Cortex of kidney (tissue), 1 donor: Measurements from ENCODE around the gene FHDC1.

Source experiments
- DNase-seq: peaks from one replicate; lab custom pipeline; 2025; lab: John Stamatoyannopoulos, UW

Gene FHDC1

DNA sequence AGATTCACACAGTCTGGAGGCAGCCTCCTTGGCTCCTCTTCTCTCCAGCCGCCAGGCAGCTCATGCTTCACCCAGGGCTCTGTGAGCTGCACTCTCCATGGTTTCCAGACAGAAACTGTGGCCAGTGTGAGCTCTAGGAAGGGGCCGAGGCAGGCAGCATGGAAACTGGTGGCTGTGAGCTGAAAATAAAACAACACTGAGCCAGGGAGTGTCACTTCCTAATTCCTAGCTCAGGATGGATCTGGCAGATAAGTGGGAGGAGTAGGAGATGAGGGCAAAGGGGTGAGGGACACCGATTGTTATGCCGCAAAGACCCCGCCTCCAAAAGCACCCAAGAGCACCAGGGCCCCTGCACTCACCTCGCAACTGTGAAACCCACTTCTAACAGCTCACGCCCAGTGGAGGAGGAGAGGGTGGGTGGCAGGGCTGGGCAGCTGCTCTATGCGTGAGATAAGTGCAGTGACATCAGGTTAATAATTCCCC lies 69.8 kb downstream of the FHDC1 start:
- no peak for DNase-seq

DNA sequence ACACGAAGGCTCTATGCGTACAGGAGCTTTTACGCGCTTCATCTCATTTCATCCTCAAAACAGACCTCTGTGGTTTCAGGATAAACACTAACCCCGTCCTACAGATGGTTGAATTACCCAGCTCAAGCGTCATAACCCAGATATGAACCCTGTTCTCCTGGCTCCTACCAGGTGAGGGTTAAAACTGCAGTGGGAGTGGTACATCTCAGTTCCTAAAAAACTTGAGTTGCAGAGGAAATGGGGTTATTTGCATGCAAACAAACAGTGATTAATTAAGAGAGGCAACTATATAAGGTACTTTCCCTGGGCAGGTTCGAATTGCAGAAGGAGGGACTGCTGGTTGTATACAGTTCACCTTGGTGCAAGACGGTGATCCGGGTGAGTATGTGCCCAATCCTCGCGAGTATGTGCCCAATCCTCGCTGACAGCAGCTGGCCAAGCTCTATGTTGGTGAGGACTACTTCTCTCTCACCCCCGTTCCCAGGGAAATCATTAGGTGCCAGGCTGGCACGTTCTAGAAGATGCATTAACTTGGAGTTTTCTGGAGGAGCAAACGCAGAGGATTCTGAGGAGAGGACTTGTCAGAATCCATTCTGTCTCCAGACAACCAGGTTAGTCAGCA lies 72.6 kb downstream of the FHDC1 start:
- no peak for DNase-seq

DNA sequence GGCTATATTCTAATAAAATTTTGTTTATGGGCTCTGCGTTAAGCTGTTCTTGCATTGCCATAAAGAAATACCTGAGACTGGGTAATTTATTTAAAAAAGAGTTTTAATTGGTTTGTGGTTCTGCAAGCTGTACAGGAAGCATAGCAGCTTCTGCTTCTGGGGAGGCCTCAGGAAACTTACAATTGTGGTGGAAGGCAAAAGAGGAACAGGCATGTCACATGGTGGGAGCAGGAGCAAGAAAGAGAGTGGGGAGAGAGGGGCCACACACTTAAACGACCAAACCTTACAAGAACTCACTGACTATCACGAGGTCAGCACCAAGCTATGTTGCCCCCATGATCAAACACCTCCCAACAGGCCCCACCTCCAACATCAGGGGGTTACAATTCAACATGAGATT lies 74.0 kb downstream of the FHDC1 start:
- DNase-seq, result no peak

DNA sequence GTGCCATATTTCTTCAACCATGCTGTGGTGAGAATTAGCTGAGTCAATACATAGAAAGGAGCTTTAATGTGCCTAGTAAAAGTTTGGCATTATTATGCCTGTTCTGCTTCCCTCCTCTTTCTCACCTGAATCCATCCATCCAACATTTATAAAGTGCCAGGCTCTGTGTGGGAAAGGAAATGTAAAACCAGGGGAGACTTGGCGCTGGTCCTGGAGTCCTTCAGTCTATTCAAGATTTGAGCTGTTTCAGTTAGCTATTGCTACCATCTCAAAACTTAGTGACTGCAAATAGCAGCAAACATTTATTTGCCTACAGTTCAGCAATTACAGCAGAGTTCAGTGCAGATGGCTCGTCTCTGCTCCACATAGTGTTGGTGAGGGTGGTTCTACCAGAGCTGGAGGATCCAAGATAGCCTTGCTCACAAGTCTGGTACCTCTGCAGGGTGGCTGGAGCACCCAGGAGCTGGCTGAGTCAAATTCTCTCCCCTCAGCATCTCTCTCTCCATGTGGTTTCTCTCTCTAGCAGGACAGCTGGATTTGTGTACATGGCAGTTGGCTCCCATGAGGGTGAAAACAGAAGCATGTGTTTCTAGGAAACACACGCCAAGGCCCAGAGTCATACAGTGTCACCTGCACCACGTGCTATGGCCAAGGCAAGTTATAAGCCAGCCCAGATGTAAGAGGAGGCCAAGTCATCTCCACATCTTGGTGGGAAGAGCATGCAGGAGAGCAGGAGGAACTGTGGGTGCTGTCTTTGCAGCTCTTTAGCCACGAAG lies 77.3 kb downstream of the FHDC1 start:
- no peak for DNase-seq

DNA sequence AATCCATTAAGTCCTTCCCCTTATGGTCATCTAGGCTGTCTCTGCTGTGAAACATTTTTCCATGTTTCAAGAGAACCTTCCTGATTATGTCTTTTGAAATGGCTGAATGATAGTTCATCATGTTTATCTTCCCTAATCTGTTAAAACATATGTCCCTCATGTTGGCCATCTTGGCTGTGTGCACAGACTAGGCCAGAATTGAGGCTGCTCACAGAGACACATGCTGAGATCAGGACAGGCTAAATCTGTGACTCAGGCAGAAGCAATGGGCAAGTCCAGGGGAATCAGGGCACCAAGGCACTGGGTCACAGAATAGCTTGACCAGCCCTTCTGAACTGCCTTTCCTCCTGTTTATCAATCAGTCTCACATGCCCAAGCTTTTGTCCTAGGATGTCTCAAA lies 78.3 kb downstream of the FHDC1 start:
- no peak for DNase-seq

DNA sequence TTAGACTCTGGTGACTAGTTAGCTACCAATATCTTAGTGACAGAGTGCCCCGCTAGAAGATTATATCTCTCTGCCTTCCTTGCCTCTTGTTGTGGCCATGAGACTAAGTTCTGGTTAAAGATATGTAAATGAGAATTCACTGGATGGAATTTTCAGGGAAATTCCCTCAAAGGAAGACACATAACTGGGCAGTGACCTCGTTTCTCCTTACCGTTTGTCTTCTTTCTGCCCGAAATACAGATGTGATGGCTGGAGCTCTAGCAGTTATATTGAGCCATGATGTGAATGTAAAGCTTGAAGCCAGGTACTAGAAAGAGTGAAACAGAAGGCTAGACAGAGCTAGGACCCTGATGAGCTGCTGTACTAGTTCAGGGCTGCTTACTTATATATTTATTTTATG lies 80.5 kb downstream of the FHDC1 start:
- no peak for DNase-seq

DNA sequence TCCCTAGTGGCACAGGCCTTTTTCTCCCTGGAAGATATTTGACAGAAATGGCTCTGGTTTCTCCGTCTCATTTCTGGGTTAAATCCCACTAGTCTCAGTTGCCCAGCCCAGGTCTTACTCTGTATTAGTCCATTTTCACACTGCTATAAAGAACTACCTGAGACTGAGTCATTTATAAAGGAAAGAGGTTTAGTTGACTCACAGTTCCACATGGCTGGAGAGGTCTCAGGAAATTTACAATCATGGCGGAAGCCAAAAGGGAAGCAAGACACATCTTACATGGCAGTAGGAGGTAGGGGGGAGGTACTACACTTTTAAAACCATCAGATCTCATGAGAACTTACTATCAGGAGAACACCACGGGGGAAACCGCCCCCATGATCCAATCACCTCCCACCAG lies 81.9 kb downstream of the FHDC1 start:
- no peak for DNase-seq

DNA sequence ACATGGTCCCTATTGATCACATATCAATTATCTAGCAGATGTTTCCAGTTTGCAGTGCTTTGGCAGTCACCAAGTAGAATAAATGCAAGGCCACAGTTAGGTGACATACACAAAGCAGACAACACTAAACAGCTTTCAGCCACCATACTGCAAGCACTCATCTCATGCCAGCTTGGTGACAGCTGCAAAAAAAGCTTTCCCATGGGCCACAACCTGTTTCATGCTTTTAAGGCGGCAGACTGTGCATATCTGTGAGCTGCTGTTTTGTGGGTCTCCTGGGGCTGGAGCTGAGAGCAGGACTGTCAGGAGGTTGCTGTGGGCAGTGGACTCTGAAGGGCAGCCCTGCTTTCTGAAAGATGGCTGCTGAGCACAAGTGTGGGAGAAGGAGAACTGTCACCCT lies 82.6 kb downstream of the FHDC1 start:
- no peak for DNase-seq

DNA sequence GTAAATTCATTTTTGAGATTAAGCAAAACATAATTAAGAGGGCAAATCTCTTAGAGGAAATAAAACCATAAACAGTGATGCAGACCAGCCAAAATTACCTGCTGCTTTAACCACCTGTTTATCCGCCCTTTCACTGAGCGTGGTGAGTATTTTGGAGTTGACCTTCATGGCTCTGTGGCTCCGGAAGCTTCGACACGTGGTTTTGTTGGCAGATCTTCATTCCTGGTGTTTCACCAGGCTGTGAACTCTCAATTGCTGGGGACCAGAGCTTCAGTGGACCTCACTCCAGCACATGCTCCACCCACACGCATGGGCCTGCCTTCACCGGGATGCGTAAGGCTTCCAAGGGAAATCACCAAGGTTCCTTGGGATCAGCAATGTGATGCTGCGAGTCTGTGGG lies 83.8 kb downstream of the FHDC1 start:
- DNase-seq, result no peak

DNA sequence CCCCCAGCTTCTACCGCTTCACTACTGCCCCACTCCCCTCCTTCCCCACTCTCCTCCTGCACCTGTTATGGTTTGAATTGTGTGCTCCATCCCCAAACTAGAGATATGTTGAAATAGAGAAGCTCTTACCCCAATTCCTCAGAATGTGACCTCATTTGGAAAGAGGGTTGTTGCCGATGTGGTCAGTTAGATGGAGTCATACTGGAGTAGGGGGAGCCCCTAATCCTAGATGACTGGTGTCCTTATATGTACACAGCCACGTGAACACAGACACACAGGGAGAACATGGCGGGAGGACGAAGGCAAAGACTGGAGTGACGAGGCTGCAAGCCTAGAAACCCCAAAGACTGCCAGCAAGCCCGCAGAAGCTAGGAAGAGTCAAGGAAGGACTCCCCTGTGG lies 84.3 kb downstream of the FHDC1 start:
- no peak for DNase-seq

DNA sequence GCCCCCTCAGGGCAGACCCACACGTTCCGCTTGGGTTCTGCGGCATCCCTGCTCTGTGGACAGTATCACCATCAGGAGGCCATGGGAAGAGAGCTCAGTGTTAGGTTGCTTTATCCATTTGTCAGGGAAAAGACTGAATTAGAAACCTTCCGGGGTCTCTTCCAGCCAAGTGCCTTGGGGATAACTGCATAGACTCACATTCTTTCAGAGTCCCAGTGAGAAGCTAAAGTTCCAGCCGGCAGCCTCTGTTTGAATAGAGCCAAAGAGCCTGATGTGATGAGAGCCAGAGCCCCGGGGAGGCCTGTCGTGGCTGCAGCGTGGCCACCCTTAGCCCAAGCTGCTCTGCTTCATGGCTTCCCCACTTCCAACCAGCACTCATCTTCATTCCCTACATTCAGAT lies 85.2 kb downstream of the FHDC1 start:
- DNase-seq, result no peak

DNA sequence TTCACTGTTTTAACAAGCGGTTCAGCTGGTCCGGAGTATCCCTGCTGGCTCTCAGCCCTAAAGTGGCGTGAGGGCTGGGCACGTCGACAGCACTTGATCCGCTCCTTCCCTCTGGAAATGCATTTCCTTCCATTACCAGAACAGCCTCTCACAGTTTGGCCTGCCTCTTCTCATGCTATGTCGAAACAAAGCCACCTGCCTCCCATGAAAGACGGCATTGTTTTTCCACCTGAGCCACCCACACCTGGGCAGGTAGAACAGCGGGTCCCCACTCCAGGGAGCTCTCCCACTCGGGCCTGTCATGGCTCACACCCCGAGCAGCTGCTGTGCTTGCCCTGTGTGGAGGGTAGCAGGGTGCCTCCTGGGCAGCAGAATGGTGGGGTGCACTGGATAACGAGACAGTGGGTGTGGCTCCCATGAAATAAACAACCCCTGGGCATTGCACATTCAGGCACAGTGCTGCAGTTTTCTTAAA lies 86.2 kb downstream of the FHDC1 start:
- no peak for DNase-seq

DNA sequence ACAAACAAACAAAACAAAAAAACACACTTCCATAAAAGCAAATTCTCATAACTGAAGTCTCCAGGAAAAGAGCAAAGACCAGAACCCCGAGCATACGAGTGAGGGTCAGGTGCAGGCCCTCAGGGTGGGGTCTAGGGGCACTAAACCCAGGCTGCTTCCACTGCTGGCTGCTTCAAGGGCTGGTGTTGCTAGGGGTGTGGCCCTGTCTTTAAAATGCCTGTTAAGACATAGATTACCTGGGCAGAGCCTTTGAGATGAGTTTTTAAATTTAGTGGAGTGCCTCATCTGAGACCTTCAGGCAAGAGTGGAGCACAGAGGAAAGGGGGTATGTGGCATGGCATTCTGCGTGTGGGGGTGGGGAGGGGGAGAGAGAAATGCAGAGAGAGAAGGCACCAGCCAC lies 87.0 kb downstream of the FHDC1 start:
- DNase-seq, result no peak

DNA sequence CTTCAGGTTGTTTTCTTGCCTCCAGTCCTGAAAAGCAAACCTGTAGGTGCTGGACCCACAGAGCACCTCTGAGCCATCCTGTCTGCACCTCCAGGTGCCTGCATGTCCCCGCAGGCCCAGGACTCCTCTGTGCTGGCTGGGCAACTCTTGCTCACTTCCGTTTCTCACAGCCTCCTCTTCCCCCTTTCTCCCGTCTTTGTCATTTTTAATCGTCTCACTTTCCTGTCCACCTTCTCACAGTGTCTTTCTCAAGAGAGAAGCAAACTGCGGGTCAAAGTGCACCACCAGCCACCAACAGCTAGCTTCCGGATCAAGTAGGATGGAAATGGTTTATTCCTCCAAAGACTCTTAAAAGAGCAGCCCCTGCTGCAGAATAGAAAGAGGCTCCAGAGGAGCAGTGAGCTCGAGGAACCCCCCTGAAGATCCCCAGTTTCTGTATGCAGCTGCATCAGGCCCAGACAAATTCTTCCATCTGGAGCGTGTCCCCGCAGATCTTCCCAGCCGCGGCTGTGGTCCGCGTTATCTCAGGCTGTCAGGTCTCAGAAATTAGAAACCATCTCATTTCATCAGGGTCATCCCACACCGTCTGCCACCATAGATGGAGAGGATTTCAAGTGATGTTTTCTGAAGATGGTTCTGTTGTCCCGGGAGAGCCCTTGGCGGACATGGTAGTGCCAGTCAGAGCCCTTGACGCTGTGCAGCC lies 87.7 kb downstream of the FHDC1 start:
- no peak for DNase-seq

DNA sequence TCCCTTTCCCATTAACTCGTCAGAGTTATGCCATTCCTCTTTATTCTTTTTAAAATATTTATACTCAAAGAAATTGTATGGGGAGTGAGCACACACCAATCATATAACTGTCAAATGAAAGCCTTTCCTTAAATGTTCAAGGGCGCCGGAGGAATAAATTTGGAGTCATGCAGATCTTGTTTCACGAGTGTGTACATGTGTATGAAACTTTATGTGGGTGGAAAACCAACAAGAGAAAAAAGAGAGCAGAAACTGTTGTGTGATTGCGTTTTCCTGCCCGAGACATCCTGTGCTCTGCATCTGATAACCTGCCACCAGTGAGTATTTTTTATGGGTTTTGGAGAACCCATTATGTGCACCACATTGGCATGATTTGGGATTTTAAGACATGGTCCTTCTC lies 88.3 kb downstream of the FHDC1 start:
- DNase-seq, result no peak

DNA sequence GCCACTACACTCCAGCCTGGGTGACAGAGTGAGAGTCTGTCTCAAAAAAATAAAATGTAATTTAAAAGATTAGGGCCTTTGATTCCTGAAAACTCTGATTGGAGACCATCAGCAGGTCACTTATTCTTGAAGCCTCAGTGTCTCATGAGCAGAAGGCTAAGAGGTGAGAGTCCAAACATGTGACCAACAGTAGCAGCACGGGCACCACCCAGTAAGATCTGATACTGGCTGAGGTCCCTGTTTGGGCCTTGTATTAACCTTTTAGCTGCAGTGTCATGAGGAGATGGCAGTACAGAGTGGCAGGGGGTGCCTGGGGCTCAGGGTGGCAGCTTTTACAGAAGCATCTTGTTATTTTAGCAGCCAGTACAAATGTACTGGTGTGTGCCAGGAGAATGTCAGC lies 89.3 kb downstream of the FHDC1 start:
- DNase-seq, result no peak

DNA sequence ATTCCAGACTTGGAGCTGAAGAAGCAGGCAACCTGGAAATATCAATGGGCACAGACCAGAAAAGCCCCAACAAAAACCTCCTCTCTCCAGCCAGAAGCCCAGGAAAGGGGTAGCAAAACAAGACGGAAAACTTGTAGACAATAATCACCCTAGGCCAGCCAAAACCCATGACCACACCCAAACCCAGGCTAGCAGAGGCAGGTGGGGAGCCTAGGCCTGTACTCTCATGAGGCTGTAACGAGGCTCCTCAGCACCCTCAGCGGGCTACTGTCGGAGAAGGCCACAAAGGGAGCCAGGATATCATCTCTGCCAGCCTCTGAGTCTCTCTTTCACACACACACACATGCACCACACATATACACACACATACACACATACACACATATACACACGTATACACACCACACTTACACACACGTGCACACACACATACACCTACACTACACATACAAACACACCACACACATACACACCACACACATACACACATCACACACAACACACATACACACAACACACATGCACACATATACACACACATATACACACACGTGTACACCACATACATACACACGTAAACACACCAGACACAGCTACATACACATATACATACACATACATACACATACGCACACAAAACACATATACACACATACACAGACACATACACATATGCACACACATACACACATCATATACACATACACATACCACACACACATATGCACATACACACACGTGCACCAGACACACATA lies 90.6 kb downstream of the FHDC1 start:
- DNase-seq, result no peak

DNA sequence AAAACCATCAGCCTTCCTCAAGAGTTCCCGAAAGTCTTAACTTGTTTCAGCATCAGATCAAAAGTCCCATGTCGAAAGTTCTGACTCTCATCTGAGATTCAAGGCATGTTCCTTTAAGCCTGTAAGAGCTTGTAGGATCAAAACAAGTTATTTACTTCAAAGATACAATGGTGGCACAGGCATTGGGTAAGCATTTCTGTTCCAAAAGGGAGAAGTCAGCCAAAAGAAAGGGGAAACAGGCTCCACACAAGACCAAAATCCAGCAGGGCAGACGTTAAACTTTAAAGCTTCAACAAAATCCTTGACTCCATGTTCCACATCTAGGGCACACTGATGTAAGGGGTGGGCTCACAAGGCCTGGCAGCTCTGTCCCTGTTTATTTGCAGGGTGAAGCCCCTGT lies 91.7 kb downstream of the FHDC1 start:
- DNase-seq, result no peak

DNA sequence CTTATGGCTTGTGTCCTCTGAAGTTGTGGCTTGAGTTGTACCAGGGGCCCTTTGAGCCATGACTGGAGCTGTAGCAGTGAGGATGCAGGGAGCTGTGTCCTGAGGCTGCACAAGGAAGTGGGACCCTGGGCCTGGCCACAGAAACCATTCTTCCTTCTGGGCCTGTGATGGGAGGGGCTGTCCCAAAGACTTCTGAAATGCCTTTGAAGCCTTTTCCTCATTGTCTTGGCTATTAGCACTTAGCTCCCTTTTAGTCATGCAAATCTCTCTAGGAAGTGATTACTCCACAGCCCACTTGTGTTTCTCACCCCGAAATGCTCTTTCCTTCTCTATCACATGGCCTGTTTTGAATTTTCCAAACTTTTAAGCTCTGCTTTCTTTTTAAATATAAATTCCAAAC lies 92.4 kb downstream of the FHDC1 start:
- no peak for DNase-seq
